Activated CD4-positive, alpha-beta T cell treated with anti-CD3 and anti-CD28 coated beads for 36 hours (primary cell): ENCODE data around the gene AKR1C4. TPM values are rescaled to one million over a fixed set of nuclear protein-coding genes. Genes with fewer than 3 reads are reported as not detected.

ENCODE experiments used
- total RNA-seq, 2 experiments: library from RNA; stranded (reverse); gene quantifications; one replicate each; pipeline ENCODE4 v1.2.3, GENCODE V29; 2021

The AKR1C4 gene
- total RNA-seq, 2 experiments from 2014 or later = not detected

Other genes with a start within 250 kb of the AKR1C4 start
- gene AKR1C1, start 233.4 kb upstream of the AKR1C4 start, total RNA-seq = under 1 TPM; 0.66 to 0.86 TPM
- not detected for gene AKR1C2, start 193.0 kb upstream of the AKR1C4 start, total RNA-seq
- under 1 TPM; 0.19 to 0.75 TPM for gene AKR1C3, start 102.4 kb upstream of the AKR1C4 start, total RNA-seq
- gene AKR1C8, start 11.7 kb upstream of the AKR1C4 start, total RNA-seq = not detected
- gene UCN3, start 168.1 kb downstream of the AKR1C4 start, total RNA-seq = not detected
- gene TUBAL3, start 208.0 kb downstream of the AKR1C4 start, total RNA-seq = not detected
- 10 to 100 TPM; 27.8 to 34.8 TPM for gene NET1, start 215.7 kb downstream of the AKR1C4 start, total RNA-seq